ENCODE measurements around the gene LBH. TPM values are rescaled to one million over a fixed set of nuclear protein-coding genes. Genes with fewer than 3 reads are reported as not detected.

LBH gene
- total RNA-seq, 1 experiment from 2014 or later: 1.1 TPM

DNA sequence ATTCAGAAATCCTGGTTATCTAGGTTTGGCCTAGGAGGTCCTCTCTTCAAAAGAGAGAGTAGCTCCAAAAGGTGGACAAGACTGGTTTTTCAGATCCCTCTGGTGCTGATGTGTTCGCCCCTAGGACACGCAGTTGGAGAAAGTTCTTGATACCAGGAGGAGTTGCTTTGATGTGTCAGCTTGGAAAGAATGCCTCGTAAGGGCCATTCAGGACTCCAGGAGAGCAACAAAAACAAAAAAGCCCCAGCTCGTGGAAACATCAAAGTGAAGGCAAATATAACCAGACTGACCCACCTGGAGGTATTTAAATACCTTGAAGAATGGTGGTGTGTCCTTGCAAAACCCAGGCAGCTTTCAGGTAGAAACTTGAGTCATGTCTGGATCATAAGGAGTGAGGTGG lies 12.5 kb upstream of the LBH start:
- no peak overlapping the region for H3K27ac Mint-ChIP-seq (ENCODE audit: low read depth, unreplicated experiment)
- H3K9me3 Mint-ChIP-seq (ENCODE audit: unreplicated experiment): no peaks in the 10 kb centered on the region
- H3K4me1 Mint-ChIP-seq (ENCODE audit: insufficient read depth, unreplicated experiment): peaks cover 8% of the 10 kb centered on the region
- H3K4me3 Mint-ChIP-seq (ENCODE audit: unreplicated experiment): no peak overlapping the region
- no peak for DNase-seq (ENCODE audit: unreplicated experiment)
- ChIA-PET CTCF (interaction anchor here (0.7 to 4.9 kb wide), 4 partner anchors 11 to 493 kb away, joined by 3 to 33 read pairs (median 8); no protein-coding TSS in a partner anchor), POLR2A (interaction anchor here (0.6 to 1.6 kb wide), 2 partner anchors 56 to 252 kb away, joined by 3 read pairs; no protein-coding TSS in a partner anchor)
- no peaks in the 10 kb centered on the region for H3K27me3 Mint-ChIP-seq (ENCODE audit: insufficient read depth, unreplicated experiment)
- no TSS peak for BruUV-seq (replicated peaks)
- intact Hi-C loops (cut with micrococcal nuclease): no loop called here
- TF ChIP-seq, protein P1, sequence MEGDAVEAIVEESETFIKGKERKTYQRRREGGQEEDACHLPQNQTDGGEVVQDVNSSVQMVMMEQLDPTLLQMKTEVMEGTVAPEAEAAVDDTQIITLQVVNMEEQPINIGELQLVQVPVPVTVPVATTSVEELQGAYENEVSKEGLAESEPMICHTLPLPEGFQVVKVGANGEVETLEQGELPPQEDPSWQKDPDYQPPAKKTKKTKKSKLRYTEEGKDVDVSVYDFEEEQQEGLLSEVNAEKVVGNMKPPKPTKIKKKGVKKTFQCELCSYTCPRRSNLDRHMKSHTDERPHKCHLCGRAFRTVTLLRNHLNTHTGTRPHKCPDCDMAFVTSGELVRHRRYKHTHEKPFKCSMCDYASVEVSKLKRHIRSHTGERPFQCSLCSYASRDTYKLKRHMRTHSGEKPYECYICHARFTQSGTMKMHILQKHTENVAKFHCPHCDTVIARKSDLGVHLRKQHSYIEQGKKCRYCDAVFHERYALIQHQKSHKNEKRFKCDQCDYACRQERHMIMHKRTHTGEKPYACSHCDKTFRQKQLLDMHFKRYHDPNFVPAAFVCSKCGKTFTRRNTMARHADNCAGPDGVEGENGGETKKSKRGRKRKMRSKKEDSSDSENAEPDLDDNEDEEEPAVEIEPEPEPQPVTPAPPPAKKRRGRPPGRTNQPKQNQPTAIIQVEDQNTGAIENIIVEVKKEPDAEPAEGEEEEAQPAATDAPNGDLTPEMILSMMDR (IDR thresholded peaks at IDR 0.05; ENCODE audit: unreplicated experiment): no peak
- H3K36me3 Mint-ChIP-seq (ENCODE audit: insufficient read depth, unreplicated experiment): no peaks in the 10 kb centered on the region

DNA sequence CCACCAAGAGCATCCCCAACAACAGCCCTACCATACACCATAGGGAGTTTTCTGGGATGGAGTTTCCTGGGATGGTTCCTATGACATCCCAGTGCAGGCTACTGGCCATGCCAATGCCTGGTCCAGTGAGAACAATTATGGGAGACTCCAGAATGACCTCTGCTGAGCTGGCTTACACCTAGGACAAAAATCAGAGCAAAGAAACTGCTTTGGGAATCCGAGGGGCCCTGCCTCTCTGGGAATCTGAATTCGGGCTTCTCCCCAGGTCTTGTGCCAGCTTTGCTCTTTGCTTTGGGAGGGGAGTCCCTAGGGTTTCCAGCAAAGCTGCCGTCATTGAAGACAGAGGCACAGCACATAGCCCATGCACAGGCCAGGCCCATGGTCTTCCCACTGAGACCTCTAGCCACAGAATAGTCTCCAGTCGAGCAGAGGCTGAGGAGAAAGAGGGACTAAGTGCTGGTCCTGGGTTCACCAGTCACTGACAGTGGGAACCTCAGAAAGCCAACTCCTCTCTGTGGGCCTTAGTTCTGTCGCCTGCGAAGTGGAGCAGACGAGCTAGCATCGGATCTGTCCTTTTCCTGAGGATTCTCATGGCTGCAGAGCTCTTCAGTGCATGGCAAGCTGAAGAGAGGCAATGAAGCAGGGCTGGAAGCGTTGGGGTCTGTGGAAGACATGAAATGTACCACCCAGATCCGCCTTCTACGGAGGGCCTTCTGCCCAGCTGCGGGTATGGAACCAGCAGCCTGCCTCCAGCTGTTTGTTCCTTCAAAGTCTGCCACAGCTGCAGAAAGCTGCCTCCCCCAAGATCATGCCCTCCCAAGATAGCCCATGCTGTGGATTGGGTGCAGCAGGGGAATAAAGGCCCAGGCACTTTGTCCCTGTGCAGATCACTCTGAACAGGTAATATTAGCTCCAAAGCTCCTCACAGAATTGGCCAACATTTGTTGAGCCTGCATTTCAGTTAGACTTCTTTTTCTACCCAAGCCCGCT lies 11.2 kb upstream of the LBH start:
- H3K27ac Mint-ChIP-seq (ENCODE audit: low read depth, unreplicated experiment): no peak overlapping the region
- ChIA-PET CTCF (interaction anchor here (0.7 to 4.9 kb wide), 4 partner anchors 13 to 489 kb away, joined by 3 to 33 read pairs (median 6); no protein-coding TSS in a partner anchor), POLR2A (no interaction called here)
- intact Hi-C loops (cut with micrococcal nuclease): no loop called here
- peaks cover 12% of the 10 kb centered on the region for H3K4me1 Mint-ChIP-seq (ENCODE audit: insufficient read depth, unreplicated experiment)
- TF ChIP-seq, protein P1 (IDR thresholded peaks at IDR 0.05; ENCODE audit: unreplicated experiment): no peak
- H3K36me3 Mint-ChIP-seq (ENCODE audit: insufficient read depth, unreplicated experiment): no peaks in the 10 kb centered on the region
- no peaks in the 10 kb centered on the region for H3K9me3 Mint-ChIP-seq (ENCODE audit: unreplicated experiment)
- BruUV-seq (replicated peaks): no TSS peak
- DNase-seq (ENCODE audit: unreplicated experiment): no peak
- no peak overlapping the region for H3K4me3 Mint-ChIP-seq (ENCODE audit: unreplicated experiment)
- H3K27me3 Mint-ChIP-seq (ENCODE audit: insufficient read depth, unreplicated experiment): no peaks in the 10 kb centered on the region

GRCh38 chr2:30221531-30221930 lies 9.8 kb upstream of the LBH start:
- no peak overlapping the region for H3K4me3 Mint-ChIP-seq (ENCODE audit: unreplicated experiment)
- ChIA-PET CTCF (interaction anchor here (0.6 to 1.4 kb wide), 4 partner anchors 13 to 486 kb away, joined by 3 read pairs; no protein-coding TSS in a partner anchor), POLR2A (no interaction called here)
- H3K36me3 Mint-ChIP-seq (ENCODE audit: insufficient read depth, unreplicated experiment): no peaks in the 10 kb centered on the region
- no TSS peak for BruUV-seq (replicated peaks)
- intact Hi-C loops (cut with micrococcal nuclease): no loop called here
- no peak overlapping the region for H3K27ac Mint-ChIP-seq (ENCODE audit: low read depth, unreplicated experiment)
- H3K27me3 Mint-ChIP-seq (ENCODE audit: insufficient read depth, unreplicated experiment): no peaks in the 10 kb centered on the region
- peaks cover 8% of the 10 kb centered on the region for H3K4me1 Mint-ChIP-seq (ENCODE audit: insufficient read depth, unreplicated experiment)
- H3K9me3 Mint-ChIP-seq (ENCODE audit: unreplicated experiment): no peaks in the 10 kb centered on the region
- DNase-seq (ENCODE audit: unreplicated experiment): no peak
- TF ChIP-seq, protein P1 (IDR thresholded peaks at IDR 0.05; ENCODE audit: unreplicated experiment): no peak

DNA sequence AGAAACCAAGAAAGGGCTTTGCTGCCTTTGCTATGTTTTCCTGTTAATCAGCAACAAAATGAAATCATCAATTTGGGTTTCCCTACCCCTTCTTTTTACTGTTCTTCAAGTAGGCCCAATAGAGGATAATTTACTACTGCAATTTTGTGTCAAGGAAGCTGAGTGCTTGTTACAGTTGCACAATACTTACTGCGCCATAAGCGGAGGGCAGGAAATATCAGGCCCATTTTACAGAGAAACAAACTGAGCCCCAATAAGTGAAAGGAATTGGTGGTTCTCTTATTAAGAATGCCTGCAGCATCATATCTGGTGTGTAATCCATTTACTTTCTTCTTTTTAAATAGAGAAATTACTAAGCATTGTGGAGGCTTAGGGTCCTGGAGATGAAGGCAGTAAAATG lies 9.3 kb upstream of the LBH start:
- Mint-ChIP-seq H3K36me3 (ENCODE audit: insufficient read depth, unreplicated experiment) (no peaks in the 10 kb centered on the region), H3K9me3 (ENCODE audit: unreplicated experiment) (no peaks in the 10 kb centered on the region), H3K27me3 (ENCODE audit: insufficient read depth, unreplicated experiment) (no peaks in the 10 kb centered on the region), H3K4me3 (ENCODE audit: unreplicated experiment) (no peak overlapping the region), H3K27ac (ENCODE audit: low read depth, unreplicated experiment) (no peak overlapping the region), H3K4me1 (ENCODE audit: insufficient read depth, unreplicated experiment) (peaks cover 8% of the 10 kb centered on the region)
- ChIA-PET POLR2A (no interaction called here), CTCF (interaction anchor here (0.6 to 1.4 kb wide), 4 partner anchors 14 to 487 kb away, joined by 3 to 4 read pairs (median 4); no protein-coding TSS in a partner anchor)
- BruUV-seq (replicated peaks): no TSS peak
- DNase-seq (ENCODE audit: unreplicated experiment): no peak
- TF ChIP-seq, protein P1 (IDR thresholded peaks at IDR 0.05; ENCODE audit: unreplicated experiment): no peak
- intact Hi-C loops (cut with micrococcal nuclease): no loop called here
